SH-SY5Y (cell line): ENCODE results near the gene RFNG.

ENCODE experiments used
- GATA2 ChIP-seq: IDR thresholded peaks from 2 replicates; pipeline ENCODE4 v1.6.1; 2011; ENCODE audit warnings: mild to moderate bottlenecking, low read depth, low read length
- GATA3 ChIP-seq: IDR thresholded peaks from 2 replicates; pipeline ENCODE4 v1.6.1; 2011; ENCODE audit warnings: low read depth, mild to moderate bottlenecking, low read length, moderate library complexity

DNA sequence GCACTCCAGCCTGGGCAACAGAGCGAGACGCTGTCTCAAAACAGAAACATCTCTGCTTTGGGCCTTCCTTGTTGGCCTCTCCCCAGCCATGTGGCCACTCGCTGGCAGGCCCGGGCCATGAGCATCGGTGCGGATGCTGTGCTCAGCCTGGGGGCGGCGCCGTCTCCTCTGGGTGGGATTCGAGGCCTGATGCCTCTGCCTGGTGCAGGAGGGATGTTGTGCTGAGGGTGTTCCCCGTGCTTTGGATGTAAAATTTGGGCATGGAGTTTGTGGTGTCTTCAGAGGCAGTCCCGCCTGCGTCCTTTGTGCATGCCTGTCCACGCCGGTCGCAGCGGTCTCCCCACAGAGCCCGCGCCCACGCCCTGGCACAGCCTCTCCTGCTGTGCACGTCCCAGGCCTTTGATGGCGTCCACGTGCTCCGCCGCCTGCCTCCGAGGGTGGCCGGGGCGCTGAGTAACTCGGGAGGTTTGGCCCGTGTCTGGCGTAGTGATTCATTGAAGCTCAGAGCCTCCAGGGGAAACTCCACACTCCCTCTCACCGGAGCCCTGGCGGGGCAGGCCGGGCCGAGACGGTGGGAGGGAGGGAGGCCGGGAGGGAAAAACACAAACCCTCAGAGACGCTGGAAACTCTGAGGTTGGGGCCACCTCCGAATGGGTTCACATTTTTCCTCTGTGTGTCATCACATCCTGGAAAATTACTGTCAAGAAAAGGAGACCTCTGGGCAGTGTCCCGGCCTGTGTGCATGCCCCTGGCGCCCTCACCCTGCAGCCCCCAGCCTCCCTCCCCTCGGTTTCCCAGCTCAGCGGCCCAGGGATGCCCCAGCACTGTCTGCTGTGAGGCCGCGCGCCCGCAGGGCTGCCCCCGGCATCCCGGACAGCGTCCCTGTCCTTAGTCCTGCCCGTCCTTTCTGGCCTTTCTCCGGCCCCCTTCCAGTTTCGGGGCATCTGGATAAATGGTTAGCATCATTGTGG is 47.9 kb downstream of the RFNG start:
- TF ChIP-seq GATA2 = no peak
- no peak for TF ChIP-seq GATA3
